SW480 (cell line): ENCODE measurements around the gene SPTB.

Experiments
- DNase-seq: peaks from one replicate; pipeline ENCODE4 v3.0.0-alpha.2; 2016; ENCODE audit warnings: low spot score

The SPTB gene

DNA sequence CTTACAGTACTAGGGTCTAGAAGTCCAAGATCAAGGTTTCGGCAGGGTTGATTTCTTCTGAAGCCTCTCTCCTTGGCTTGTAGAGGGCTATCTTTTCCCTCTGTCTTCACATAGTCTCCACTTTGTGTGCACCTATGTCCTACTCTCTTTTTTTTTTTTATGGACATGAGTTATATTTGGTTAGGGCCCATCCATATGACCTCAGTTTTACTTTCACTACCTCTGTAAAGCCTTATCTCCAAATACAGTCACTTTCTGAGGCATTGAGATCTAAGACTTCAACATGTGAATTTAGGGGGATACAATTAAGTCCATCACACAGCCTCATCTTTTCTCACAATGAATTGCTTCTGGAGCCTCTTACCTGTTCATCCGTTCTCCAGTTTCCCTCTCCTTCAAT, 5.9 kb upstream of the SPTB start:
- no peak for DNase-seq

DNA sequence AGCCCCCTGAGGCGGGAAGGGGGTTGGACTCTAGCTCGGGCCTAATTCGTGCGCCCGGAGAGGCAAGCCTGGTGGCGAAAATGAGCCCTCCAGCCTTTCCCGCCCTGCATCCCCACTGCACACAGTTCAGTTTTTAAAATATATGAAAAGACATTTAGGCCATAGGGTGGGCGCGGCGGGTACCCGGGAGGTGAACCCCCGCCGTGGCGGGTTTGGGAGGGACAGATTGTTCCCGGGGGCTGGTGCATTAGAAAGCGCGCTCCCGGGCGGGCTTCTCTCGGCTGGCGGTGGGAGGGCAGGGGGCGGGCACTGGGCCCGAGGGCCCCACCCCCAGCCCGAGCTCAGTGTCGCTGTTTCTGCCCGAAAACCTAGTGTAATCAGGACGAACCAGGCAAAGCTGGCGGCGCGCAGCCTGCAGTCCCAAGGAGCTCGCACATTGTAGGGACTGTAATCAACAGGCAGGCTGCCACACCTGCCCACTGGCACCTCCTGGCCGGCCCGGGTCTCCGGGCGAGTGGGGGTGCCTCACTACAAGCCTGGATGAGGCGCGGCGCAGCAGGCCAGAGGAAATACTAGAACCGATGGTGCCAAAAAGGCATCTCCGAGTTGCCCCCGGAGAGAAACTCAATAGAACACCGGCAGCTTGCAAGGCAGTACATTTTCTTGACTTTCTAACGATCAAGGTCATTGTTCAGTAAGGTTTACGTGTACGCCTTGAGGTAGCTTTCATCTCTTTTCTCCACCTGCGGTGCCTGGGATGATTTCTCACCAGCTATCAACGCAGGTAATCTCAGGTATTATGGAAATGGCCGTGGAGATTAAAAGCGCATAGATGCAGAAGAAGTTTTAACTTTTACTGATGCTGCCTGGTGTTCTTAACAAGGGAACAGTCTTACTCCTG, 764 bp upstream of the SPTB start:
- peak; percentile 54 for DNase-seq

DNA sequence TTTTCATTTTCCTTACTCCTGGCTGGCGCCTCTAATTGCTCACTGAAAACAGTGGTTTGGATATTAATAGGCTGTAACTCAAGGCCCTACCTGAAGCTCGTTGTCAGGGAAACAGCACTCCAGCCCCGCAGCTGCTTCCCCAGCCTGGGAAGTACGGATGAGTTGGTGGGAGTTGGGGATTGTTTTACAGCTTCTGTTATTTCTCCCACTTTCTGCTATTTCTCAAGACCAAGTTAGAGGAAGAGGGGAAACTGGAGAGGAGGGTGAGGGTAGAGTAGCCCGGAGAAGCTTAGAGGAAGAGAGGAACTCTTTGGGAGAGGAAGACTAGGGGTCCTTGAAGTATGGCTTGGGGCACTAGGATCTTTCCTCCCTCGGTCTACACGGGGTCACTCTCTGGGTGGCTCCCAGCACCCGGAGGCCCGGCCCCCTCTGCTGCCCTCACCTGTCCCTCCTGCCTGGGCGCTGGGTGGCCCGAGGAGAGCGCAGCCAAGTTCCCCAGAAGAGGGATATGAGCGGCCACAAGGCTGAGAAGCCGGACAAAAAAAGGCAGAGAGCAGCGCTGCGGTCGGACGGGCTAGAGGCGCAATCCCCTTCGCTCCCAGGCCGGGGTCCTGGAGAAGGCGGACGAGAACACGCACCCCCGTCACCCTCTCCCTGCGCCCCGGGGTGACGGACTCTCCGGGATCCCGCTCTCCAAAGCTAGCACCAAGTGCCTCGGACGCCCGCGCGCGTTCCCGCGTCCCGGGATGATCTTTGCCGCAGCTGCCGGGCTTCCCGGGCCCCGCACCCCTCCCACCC, 671 bp downstream of the SPTB start:
- DNase-seq, result peak; percentile 36

DNA sequence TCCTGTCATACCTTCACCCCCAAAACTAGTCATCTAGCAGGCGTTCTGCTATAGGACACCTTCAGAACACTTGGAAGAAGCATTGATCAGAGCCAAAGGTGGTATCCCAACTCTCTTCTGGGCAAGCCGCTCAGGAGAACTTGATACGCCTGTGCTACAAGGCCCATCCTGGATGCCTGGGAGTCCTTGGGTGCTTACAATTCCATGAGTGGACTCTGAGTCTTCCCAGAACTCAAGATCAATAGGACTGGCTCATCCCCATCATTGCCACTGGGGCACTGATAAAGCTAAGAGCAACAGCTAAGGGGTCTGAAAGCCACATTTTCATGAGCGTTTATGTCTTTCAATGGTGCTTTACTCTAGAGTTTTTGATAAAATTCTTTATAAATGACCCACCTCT, 1.9 kb downstream of the SPTB start:
- no peak for DNase-seq

DNA sequence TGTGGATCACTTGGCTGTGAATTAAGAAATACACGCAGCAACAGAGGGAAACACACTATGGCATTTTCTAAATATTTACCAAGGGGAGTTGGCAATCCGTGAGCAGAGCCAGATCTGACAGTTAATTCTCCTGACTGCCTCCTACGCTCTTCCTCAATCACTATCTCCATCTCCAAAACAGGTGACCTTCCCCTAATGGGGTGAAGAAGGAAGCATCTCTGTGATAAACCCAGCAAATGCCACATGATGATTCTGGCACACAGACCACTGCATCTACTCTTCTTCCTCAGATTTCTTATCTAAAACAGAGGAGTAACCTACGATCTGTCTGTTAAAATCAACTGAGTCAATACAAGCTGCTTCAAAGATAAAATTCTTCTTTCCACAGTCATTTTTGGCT, 4.4 kb downstream of the SPTB start:
- no peak for DNase-seq

DNA sequence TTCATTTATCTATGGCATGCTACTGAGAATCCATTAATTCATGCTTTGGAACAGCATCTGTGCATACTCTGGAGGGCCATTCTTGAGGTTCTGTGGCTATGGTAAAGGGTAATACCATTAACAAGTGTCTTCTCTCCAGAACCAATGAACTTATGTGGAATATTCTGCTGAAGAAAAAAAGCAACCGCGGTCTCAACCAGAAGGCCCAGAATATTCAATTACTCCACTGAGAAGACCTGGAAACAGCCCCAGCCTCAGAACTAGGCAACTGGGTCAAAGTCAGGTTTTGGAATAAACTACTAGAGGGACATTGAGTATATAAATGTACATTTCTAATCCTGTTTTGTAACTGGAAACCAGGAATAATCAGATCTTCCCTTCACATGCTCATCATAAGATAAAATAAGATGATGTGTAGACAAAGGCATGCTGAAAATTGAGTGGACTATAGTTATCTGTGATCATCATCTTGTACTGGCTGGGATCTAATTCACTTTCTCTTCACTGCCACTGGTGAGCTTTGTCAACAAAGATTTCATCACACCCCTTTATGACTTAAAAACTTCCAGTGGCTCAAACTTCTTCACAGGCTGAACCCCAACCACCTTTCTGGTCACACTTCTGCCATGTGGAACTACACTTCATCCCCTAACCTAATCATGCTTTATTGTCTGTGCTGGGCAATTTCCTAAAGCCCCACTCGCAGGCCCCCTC, 6.0 kb downstream of the SPTB start:
- no peak for DNase-seq

DNA sequence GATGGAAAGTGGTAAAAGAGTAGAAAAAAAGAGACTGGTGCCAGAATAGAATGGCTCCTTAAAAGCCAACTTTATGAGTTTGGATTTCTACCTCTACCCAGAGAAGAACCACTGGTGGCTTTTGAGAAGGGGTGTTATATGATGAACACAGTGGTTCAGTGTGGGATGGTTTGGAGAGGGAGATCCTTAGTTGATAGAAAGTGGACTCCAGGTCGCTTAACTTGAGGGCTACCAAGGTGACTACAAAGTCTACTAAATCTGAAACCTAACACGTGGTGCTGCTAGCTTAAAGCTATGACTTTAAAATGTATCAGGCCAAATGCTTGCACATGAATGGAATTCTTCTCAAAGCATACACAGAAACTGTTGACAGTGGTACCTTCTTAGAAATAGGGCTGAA, 8.4 kb downstream of the SPTB start:
- no peak for DNase-seq

DNA sequence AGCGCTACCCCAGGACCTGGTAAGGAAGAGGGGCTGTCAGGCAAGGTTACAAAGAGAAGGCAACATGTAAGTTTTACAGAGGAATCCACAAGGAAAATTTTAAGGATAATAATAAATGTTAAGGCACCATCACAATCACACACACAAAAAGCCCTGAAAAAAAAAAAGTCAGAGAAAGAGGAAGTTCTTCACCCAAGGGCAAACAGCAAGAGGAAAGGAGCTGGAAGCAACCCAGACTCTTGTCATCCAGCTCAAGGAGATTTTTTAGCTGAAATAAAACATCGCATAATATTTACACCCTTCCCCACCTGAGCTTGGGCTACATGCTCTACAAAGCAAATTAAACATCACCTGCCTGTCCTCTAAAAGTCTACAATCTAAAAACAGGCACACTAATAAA, 9.5 kb downstream of the SPTB start:
- no peak for DNase-seq

DNA sequence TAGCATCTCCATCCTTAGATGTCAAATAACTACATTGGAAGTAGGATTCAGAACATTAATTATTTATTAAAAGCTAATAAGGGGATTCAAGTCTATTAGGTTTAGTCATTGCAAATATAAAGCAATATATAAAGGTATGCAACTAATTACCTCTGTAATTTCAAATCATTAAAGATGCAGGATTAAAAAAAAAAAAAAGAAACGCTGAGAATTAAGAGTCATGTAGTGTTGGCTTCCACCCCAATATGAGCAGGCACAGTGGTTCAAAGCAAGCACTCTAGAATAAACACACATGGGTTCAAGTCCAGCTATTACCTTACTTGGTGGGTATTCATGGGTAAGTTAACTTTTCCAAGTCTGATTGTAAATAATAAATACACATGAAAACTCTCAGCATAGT, 10.9 kb downstream of the SPTB start:
- DNase-seq, result no peak

DNA sequence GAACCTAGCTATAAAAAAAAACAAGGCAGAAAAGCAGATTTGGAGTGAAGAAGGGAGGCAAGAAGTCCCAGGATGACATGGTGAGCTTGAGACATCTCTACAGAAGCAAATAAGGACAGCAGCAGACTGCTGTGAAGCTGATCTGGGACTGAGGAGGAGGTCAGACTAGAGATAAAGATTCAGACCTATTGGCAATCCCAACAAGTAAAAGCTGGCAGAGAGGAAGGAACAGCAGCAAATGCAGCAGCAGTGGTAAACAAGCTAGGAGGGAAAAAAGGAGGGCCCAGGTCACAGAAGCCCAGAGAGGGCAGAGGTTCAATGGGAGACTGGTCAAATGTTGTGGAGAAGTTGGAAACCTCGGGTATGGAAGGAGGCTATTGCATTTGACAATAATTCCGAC, 11.3 kb downstream of the SPTB start:
- DNase-seq, result no peak

DNA sequence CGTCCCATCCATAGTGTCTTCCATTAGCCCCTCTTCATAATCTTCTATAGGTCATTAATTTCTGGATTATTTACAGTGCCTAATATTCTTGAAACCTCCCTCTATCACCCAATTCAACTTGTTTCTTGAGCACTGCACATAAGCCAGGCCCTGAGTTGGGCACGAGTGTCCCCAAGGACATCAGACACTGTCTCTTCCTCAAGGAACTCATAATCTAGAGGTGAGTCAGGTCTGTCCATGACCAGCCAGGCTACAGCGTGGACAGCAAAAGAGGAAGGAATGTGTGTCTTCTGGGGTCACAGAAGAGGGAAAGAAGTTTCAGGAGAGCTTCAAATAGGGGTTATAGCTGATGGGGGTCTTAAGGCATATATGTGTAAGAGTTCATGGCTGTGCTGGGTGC, 12.5 kb downstream of the SPTB start:
- DNase-seq, result no peak

DNA sequence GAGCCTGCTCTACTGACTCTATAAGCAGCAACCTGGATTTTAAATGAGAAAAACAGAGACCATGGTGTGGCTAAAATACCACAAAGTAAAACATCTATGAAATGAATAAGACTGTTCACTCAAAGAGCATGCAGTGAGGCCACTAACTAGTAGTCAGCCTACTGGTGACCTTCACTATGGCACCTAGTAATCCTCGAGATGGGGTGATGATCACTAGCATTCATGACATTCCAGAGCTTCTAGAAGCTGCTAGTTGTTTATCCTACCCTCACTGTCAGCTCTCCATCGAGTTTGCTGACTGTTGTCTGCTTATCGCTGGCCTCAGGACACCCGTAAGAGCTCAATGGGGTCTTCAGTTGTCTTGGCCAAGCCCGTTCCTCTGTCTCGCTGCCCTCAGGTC, 13.7 kb downstream of the SPTB start:
- no peak for DNase-seq

DNA sequence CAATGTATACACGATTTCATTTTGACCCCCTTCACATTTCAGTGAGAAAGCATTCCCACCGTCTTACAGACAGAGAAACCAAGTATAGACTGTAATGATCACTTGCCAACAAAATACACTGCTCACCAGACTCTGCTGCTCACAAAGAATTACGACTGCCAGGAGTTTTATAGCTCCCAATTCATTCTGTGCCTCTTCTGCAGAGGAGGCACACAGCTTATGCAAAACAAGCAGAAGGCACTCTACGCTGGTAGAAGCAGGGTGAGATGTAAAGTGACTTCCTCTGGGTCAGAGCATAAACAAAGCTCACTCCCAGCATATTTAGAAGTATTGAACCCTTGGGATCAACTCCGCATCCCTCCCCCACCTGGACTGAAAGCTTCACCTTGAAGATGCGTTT, 14.6 kb downstream of the SPTB start:
- DNase-seq, result no peak

DNA sequence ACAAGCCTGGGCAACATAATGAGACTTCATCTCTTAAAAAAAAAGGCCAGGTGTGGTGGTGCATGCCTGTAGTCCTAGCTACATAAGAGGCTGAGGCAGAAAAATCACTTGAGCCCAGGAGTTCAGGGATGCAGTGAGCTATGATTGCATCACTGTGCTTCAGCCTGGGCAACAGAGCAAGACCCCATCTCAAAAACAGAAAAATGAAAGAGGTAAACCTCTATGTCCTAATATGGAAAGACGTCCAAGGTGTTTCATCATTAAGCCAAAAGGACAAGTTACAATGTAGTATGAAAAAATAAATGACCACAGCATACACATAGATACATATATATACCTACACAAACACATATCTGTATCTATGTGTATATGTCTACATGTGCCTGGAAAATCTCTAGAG, 15.4 kb downstream of the SPTB start:
- no peak for DNase-seq

DNA sequence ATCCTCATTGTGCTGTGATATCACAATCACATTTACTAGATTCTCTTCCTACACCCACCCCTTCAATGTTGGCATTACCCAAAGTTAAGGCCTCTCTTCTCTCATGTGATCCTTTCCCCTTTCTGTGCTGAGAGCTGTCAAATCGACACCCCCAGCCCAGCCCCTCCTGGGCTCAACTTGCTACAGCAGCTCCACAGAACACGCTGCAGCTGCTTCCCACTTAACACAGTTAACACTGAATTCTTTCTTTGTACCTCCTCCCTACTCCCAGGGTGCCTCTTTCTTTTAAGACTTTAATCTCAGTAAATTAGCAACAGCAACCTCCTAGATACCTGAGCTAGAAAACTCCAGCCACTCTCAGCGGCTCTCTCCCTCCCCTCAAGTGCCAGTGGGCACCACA, 17.8 kb downstream of the SPTB start:
- no peak for DNase-seq

DNA sequence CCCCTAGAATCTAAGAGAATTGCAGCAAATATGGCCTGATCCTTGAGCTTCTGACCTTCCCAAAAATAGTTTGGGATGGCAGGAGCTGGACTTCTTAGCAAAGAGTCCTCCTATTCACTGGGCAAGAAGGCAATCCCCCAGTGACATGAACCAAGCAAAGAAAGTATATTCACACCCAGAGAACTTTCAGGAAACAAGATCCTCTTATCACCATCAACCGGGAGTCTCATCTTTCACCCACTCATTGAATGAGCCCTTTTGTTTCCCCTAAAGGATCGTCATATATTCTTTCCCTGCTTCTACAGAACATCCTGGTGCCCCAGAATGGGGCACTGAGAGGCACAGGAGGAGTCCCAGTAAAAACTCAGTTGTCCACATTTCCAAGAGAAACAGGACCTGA, 19.7 kb downstream of the SPTB start:
- no peak for DNase-seq

DNA sequence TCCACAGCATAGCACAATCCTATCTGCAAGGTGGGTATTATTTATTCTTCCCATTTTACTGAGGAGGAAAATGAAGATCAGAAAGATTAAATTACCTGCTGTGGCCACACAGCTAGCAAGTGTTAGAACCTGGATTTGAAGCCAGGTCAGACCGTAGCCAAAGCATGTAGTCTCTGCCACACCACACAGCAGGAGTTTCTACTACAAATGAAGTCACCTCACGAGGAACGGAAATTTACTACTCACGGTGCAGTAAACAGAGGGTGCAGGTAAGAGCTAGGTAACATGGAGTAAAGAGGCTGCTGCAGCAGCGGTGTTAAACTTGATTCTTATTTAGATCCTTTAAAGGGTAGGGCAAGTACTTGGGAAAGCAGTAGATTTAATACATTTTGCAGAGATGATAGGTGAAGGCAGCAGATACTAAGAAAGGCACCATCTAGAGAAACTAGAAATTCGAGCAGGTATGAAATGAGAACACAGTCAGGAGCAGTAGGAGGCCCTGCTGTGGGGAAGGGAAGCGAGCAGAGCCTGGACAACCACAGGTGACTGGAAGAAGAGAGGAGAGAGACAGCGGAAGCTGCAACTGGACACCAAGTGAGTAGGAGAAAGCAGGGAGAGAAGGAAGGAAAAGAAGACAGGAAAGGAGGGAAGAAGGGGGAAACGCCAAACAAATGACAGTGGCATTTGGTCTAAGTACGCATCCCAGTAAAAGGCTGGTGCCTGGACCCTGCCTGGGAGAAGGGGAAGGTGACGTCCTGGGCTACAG, 21.5 kb downstream of the SPTB start:
- no peak for DNase-seq

DNA sequence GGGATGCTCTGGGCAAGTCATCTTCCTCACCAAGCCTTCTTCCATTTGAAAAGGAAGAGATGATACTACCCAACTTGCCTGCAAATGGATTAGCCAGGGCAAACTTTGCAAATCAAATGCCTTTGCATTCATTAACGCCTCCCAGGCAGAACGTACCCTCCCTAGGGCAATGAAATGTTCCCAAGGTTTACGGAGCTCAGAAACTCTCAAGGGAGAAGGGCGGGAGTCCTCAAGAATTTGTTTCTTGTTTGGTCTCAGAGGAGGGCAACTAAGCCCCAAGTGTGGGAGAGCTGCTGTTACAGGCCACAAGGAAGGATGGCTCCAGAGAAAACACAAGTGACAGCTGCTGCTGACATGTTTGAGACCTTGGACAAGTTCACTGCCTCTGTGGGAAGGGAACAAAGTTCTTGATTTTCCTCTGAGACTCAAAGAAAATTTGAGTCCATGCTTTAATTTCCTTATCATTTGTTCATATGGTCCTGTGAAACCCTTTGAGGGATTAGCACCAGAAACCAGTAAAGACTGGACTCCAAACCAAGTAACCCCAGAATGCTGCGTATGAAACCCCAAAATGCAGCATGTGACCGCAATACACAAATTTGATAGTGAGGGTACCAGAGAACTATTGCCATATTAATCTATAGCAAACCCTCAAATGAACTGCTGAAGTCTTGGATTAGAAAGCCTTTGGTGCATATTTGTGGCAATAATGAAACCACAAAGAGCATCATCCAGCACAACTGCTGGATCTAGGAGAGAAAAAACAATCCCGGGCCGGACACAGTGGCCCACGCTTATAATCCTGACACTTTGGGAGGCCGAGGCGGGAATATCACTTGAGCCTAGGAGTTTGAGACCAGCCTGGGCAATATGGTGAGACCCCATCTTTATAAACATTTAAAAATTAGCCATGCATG, 22.9 kb downstream of the SPTB start:
- DNase-seq, result no peak

DNA sequence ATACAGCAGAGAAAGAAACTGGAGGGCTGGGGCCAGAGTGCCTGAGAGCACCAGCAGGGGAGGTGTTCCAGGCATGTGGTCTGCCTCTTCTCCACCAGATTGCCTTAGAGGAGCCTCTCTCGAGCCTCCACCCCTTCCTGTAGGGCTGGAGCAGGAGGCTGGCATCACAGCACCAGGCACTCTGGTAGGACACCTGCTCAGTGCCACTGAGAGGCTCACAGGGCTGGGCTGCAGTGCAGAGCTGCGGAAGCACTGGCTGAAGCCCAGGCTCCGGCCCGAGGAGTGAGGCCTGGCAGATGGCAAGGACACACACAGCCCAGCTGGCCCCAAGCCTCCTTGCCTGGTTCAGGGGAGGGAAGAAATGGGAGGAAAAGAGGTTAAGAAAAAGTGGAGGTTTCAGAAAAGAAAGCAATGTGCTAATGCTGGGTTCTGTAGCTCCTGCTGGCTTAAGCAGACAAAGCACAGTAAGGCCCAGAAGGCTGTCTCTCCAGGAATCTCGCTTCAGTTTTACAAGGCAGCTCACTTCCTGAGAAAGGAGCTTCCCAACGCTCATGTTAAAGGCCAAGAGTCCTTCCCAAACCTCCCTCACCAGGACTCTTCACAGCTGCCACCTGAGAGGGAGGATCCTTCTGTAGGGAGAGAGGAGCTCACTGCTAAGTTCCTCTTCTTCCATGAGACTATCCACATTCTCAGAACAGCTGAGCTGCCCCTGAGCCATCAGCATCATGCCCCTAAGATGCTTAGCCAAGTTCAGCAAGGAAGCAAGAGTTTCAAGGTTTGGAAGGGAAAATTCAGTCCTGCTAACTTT, 23.8 kb downstream of the SPTB start:
- no peak for DNase-seq
